Measurements from ENCODE around the gene ALDH1B1.

DNA sequence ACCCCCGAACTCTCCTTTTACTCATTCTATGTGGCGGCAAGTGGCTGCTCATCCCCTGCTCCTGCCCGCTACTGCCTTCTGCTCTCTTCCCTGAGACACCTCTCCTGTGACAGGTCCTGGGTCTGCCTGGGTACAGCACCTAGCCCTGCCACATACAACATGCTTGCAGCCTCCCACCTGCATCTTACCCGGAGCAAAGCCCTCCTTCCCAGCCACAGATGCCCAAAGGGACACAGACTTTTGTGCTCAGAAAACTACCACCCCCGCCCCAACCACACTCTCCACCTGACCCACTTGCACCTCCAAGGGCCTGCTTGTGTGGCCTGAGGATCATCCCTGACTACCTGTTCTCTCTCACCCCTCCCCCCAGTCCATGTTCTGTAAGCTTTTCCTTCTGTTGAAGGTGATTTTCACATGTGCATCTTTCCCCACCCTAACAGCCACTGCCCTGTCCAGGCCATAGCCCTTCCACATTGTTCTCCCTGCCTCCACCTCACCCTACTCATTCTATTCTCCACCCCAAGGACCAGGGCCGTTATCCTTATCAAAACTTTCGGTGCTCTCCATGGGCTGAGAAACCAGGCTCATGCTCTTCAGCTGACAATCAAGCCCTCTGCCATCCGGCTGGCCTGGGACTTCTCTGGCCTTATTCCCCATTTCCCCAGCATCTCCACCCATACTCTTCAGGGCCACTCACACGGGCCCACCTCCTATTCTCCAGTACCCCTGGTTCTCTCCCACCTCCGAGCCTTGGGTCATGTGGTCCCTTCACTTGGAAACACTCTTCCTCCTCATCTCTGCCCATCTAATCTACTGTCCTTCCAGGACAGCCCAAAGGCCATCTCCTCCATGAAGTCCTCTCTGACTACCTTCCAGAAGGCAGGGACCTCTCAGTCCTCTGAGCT is 46.4 kb upstream of the ALDH1B1 start:
- TF ChIP-seq POLR2A (IDR thresholded peaks at IDR 0.05), result no peak
- TF ChIP-seq, protein P1, sequence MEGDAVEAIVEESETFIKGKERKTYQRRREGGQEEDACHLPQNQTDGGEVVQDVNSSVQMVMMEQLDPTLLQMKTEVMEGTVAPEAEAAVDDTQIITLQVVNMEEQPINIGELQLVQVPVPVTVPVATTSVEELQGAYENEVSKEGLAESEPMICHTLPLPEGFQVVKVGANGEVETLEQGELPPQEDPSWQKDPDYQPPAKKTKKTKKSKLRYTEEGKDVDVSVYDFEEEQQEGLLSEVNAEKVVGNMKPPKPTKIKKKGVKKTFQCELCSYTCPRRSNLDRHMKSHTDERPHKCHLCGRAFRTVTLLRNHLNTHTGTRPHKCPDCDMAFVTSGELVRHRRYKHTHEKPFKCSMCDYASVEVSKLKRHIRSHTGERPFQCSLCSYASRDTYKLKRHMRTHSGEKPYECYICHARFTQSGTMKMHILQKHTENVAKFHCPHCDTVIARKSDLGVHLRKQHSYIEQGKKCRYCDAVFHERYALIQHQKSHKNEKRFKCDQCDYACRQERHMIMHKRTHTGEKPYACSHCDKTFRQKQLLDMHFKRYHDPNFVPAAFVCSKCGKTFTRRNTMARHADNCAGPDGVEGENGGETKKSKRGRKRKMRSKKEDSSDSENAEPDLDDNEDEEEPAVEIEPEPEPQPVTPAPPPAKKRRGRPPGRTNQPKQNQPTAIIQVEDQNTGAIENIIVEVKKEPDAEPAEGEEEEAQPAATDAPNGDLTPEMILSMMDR (IDR thresholded peaks at IDR 0.05), result no peak
- TF ChIP-seq EP300 (IDR thresholded peaks at IDR 0.05), result no peak

Measured in tibial nerve (tissue), 4 donors.